ENCODE results near the gene KITLG. TPM values are rescaled to one million over a fixed set of nuclear protein-coding genes. Genes with fewer than 3 reads are reported as not detected.

KITLG gene
- total and polyA plus RNA-seq, 2 experiments from 2014 or later = 1.1 TPM

GRCh38 chr12:88571543-88571942, 8.7 kb downstream of the KITLG start:
- H3K36me3 ChIP-seq = no peaks in the 10 kb centered on the region
- no peak overlapping the region for H3K27ac ChIP-seq
- H3K4me3 ChIP-seq = no peak overlapping the region
- H3K4me1 ChIP-seq (ENCODE audit: low read depth) = no peaks in the 10 kb centered on the region
- DNase-seq (ENCODE audit: low read depth in 1 of 2, low spot score in 1 of 2) = no peak
- no peak for TF ChIP-seq CTCF (IDR thresholded peaks at IDR 0.05; ENCODE audit: low read depth, low read length)
- H3K9me3 ChIP-seq (ENCODE audit: low read depth) = no peaks in the 10 kb centered on the region
- no peaks in the 10 kb centered on the region for H3K27me3 ChIP-seq

DNA sequence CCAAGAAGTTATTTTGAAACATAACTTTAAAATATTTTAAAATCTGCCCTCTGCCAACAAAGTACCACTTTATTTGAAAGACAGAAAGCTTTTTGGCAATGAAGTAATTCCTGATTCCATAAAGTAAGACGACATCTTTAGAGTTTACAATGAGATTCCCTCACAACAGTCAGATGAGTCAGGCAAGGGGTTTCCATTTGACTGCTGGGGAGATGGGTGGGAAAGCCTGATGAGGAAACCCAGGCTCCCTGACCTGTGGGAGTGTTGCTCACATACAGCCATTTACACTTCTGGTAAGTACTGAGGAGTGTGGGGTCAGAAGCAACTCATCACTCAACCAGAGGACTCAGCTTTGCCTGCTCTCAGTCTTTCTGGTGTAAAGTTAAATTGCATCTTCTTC, 10.2 kb downstream of the KITLG start:
- DNase-seq (ENCODE audit: low read depth in 1 of 2, low spot score in 1 of 2) = peak in 1 of 2 donors; percentile 59

DNA sequence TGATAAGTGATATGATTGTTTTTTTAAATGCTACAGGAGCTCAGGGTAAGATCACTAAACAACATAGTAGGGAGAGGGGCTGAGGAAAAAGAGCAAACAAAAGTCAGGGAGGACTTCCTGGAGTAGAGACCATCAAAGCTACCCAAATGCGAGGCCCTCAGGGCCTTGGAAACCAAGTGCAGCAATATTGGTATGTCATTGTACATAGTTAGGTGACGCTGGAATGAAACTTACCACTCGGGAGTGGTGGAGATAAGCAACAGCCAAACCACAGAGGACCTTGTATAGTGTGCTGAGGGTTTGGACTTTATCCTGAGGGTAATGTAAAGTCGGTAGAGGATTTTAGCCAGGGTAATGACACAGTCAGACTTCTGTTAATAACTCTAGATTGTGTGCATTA, 13.8 kb downstream of the KITLG start:
- Histone ChIP-seq H3K4me1 (ENCODE audit: low read depth) (no peaks in the 10 kb centered on the region), H3K4me3 (no peak overlapping the region), H3K9me3 (ENCODE audit: low read depth) (no peaks in the 10 kb centered on the region), H3K27me3 (no peaks in the 10 kb centered on the region), H3K27ac (no peak overlapping the region), H3K36me3 (no peaks in the 10 kb centered on the region)
- peak in 1 of 2 donors; percentile 71 for DNase-seq (ENCODE audit: low read depth in 1 of 2, low spot score in 1 of 2)
- no peak for TF ChIP-seq CTCF (IDR thresholded peaks at IDR 0.05; ENCODE audit: low read depth, low read length)

More for the DNA sequence above, 10.2 kb downstream of the KITLG start:
- TF ChIP-seq CTCF (IDR thresholded peaks at IDR 0.05; ENCODE audit: low read depth, low read length) = no peak
- no peaks in the 10 kb centered on the region for H3K4me1 ChIP-seq (ENCODE audit: low read depth)
- H3K27ac ChIP-seq = no peak overlapping the region
- H3K4me3 ChIP-seq = no peak overlapping the region
- no peaks in the 10 kb centered on the region for H3K36me3 ChIP-seq
- no peaks in the 10 kb centered on the region for H3K27me3 ChIP-seq
- H3K9me3 ChIP-seq (ENCODE audit: low read depth) = no peaks in the 10 kb centered on the region

DNA sequence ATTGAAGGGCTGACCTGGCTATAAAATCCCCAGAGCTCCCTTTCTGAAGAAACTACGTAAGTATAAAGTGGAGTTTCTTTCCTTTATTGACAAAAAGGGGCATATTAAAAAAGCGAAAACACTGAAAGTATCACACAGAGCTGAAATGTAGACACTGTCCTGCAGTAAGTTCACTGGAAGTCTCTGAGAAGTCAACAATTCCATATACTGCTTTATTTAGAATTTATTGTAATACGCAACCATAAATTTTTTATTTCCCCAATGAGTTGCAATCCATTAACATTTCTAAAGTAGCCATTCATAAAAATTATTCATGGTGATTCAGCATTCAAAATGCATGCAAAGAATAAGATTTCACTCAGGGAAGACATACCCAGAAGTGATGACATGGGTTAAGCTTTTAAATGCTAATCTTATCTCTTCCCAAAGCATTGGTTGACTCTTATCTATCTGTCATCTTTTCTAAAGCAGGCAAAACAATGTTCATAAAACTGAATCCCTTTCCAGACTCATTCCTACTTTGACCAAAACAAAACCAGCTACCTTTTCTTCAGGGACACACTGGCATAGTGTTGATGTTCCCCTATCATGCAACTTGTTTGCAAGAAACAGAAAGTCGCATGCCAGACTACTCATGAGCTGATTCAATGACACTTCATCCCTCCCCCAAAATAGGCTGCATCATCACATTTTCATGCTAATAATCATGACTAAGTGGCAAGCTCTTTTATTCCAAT, 17.3 kb downstream of the KITLG start:
- H3K9me3 ChIP-seq (ENCODE audit: low read depth) = no peaks in the 10 kb centered on the region
- H3K4me3 ChIP-seq = no peak overlapping the region
- H3K27me3 ChIP-seq = no peaks in the 10 kb centered on the region
- TF ChIP-seq CTCF (IDR thresholded peaks at IDR 0.05; ENCODE audit: low read depth, low read length) = no peak
- peak in 1 of 2 donors; percentile 44 for DNase-seq (ENCODE audit: low read depth in 1 of 2, low spot score in 1 of 2)
- peaks cover 8% of the 10 kb centered on the region for H3K4me1 ChIP-seq (ENCODE audit: low read depth)
- no peak overlapping the region for H3K27ac ChIP-seq
- H3K36me3 ChIP-seq = no peaks in the 10 kb centered on the region

DNA sequence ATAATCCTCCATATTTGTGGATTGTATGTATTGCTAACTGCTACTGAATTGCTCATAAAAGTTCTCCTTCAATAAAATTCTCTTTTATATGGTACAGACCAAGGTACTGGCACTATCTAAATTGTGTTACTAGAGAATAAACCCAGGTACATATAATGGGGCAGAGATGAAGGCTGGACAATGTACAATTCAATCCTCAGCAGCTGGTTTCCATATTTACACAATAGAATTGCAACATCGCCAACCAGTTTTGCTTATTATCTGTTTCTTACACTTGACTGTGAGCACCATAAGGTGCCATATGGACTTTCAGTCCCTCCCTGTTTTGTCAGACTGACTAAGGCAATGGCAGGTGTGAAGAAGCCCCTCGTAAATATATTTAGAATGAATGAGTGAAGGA, 18.1 kb downstream of the KITLG start:
- DNase-seq (ENCODE audit: low read depth in 1 of 2, low spot score in 1 of 2) = no peak
- Histone ChIP-seq H3K27me3 (no peaks in the 10 kb centered on the region), H3K4me3 (no peak overlapping the region), H3K27ac (no peak overlapping the region), H3K9me3 (ENCODE audit: low read depth) (no peaks in the 10 kb centered on the region), H3K36me3 (no peaks in the 10 kb centered on the region), H3K4me1 (ENCODE audit: low read depth) (peaks cover 8% of the 10 kb centered on the region)
- TF ChIP-seq CTCF (IDR thresholded peaks at IDR 0.05; ENCODE audit: low read depth, low read length) = no peak
